ENCODE results near the gene TENM3. TPM values are rescaled to one million over a fixed set of nuclear protein-coding genes. Genes with fewer than 3 reads are reported as not detected.

TENM3 gene
- total and polyA plus RNA-seq, 2 of the 8 experiments (the other 6 are each of a cell fraction or from before 2014, with no cell fraction given): 36.9 to 69.3 TPM

DNA sequence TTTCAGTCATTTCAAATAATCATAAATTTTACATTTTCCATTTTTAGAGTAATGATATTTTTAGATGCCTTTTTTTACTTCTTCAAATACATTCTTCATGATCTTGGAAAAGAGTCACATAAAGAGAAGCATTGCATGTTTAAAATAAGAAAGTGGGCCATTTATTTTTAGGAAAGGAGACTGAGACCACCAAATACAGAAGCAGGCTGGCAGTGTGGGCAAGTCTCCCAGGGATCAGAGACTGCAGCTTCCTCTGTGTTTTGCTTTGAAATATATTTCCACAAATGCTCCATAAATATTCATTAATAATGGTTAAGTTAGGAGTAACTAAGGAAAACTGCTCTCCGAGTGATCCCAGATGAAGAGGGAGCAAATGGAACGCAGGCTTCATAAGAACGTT lies 397.3 kb downstream of the TENM3 start:
- Histone ChIP-seq H2AFZ (ENCODE audit: low read length) (no peak overlapping the region), H3K4me3 (ENCODE audit: extremely low read depth in 1 of 4, insufficient read depth in 2 of 4, low read depth in 3 of 4, low read length in 4 of 4) (no peak overlapping the region), H3K27me3 (replicated peaks in 1 of 4; ENCODE audit: control insufficient read depth in 3 of 4, extremely low read depth in 1 of 4, insufficient read depth in 3 of 4, low read length in 3 of 4) (no peaks in the 10 kb centered on the region), H2BK20ac (ENCODE audit: low read length) (no peak overlapping the region), H2BK120ac (replicated peaks; ENCODE audit: low read depth, low read length) (no peak overlapping the region), H3K23ac (ENCODE audit: insufficient read length) (no peak overlapping the region), H3K36me3 (ENCODE audit: control insufficient read depth in 2 of 4, insufficient read depth in 4 of 4, low read length in 3 of 4) (peaks cover 0 to 5% (median 0%) of the 10 kb centered on the region in 4 experiments; a peak in 1 of 8 replicates), H2BK12ac (ENCODE audit: low read depth, low read length) (no peak overlapping the region), H3K27ac (ENCODE audit: low read depth, low read length) (no peak overlapping the region), H2AK5ac (ENCODE audit: low read depth, low read length) (no peak overlapping the region), H3K9ac (replicated peaks in 1 of 4; ENCODE audit: extremely low read depth in 1 of 4, low read depth in 3 of 4, low read length in 3 of 4) (no peak overlapping the region), H3K79me2 (ENCODE audit: control insufficient read depth in 1 of 2, insufficient read depth in 2 of 2, low read length in 2 of 2) (no peaks in the 10 kb centered on the region), H4K20me1 (replicated peaks in 1 of 2; ENCODE audit: control insufficient read depth in 1 of 2, insufficient read depth in 2 of 2, low read length in 2 of 2) (no peaks in the 10 kb centered on the region), H3K18ac (ENCODE audit: extremely low read depth, low read length) (no peak overlapping the region), H3K9me3 (ENCODE audit: insufficient read depth in 2 of 2, low read depth in 1 of 2, low read length in 1 of 2) (peaks cover 0 to under 1% of the 10 kb centered on the region in 2 experiments; a peak in 1 of 4 replicates), H3K23me2 (ENCODE audit: low read depth, low read length) (no peaks in the 10 kb centered on the region), H4K91ac (replicated peaks; ENCODE audit: insufficient read length, low read length) (no peak overlapping the region), H3K14ac (ENCODE audit: insufficient read length) (no peak overlapping the region), H2BK15ac (ENCODE audit: low read length) (no peak overlapping the region), H3K4me2 (ENCODE audit: insufficient read depth in 1 of 2, low read depth in 2 of 2, low read length in 2 of 2) (no peak overlapping the region), H3K4ac (replicated peaks; ENCODE audit: insufficient read length, low read depth, low read length) (no peak overlapping the region), H4K5ac (ENCODE audit: insufficient read length, low read depth, low read length) (no peak overlapping the region), H3K79me1 (ENCODE audit: low read depth, low read length) (no peaks in the 10 kb centered on the region; the same call in 1 of the 2 replicates), H3K56ac (replicated peaks; ENCODE audit: insufficient read length, low read depth, low read length) (no peak overlapping the region), H2BK5ac (ENCODE audit: low read depth, low read length) (no peak overlapping the region), H4K8ac (ENCODE audit: extremely low read depth, insufficient read depth, low read length) (no peak overlapping the region), H3K4me1 (replicated peaks in 1 of 4; ENCODE audit: control insufficient read depth in 3 of 4, insufficient read depth in 4 of 4, low read length in 3 of 4) (no peaks in the 10 kb centered on the region)
- POLR2A ChIA-PET (ENCODE audit: partially characterized antibody): no interaction called here
- DNase-seq (ENCODE audit: low read depth in 1 of 2, low spot score in 2 of 2): no peak
- CTCF ChIA-PET (ENCODE audit: partially characterized antibody): interaction anchor here (0.8 kb wide), 1 partner anchor 65 kb away, joined by 3 read pairs; no protein-coding TSS in a partner anchor
- WGBS, 2 experiments (ENCODE audit: extremely low coverage in 1 of 2, insufficient coverage in 1 of 2, insufficient read length in 1 of 2, insufficient replicate concordance in 2 of 2, low coverage in 1 of 2, low lambda C conversion rate in 2 of 2, missing lambda C conversion rate in 1 of 2): 92% methylated on average over 3 of the region's 3 CpGs; no CpG with 5 or more reads in 1 of the 2 experiments
- no peak for FAIRE-seq
- TF ChIP-seq USF2 (IDR thresholded peaks at IDR 0.05; ENCODE audit: low read length): no peak
- no peak for TF ChIP-seq KDM5A (IDR thresholded peaks at IDR 0.05; ENCODE audit: low read length)
- TF ChIP-seq MAFK (IDR thresholded peaks at IDR 0.05; ENCODE audit: low read depth, low read length): no peak
- no peak for TF ChIP-seq EGR1 (IDR thresholded peaks at IDR 0.05; ENCODE audit: borderline replicate concordance, low read depth, low read length)
- TF ChIP-seq POLR2AphosphoS5 (IDR thresholded peaks at IDR 0.05; ENCODE audit: low read depth, low read length): no peak
- TF ChIP-seq ATF2 (IDR thresholded peaks at IDR 0.05; ENCODE audit: low read length): no peak
- no peak for TF ChIP-seq CHD2 (IDR thresholded peaks at IDR 0.05; ENCODE audit: low read length)
- TF ChIP-seq SP4 (IDR thresholded peaks at IDR 0.05; ENCODE audit: low read length): no peak
- TF ChIP-seq ATF3 (IDR thresholded peaks at IDR 0.05; ENCODE audit: insufficient read depth, low read depth, low read length): no peak
- TF ChIP-seq SRF (IDR thresholded peaks at IDR 0.05; ENCODE audit: low read depth, low read length): no peak
- no peak for TF ChIP-seq E2F6 (IDR thresholded peaks at IDR 0.05)
